GM12878 (cell line): ENCODE measurements around the gene CYP27A1. TPM values are rescaled to one million over a fixed set of nuclear protein-coding genes. Genes with fewer than 3 reads are reported as not detected.

ENCODE experiments used
- ATAC-seq: fragments of 200-7000 bp; cut with Tn5 transposase; 3 replicates; pipeline ENCODE4 v1.9.1; 2020; ENCODE audit warnings: mild to moderate bottlenecking, moderate library complexity
- BruUV-seq: library from RNA; stranded (reverse); fragments of 400-500 nt; replicated peaks from 2 replicates; lab custom pipeline; 2021; lab: Mats Ljungman, UMichigan
- CTCF ChIA-PET: fragments of 300-600 bp; sonication (Branson Sonifier 250); formaldehyde crosslinking; extraction: SDS; loops from one replicate; lab custom pipeline; 2021; ENCODE audit warnings: inconsistent platforms; lab: Yijun Ruan, JAX
- POLR2A ChIA-PET: fragments of 350-600 bp; formaldehyde crosslinking; extraction: SDS; loops from one replicate; lab custom pipeline; 2021; ENCODE audit warnings: inconsistent platforms; lab: Charles Lee
- RAD21 ChIA-PET: fragments of 300-600 bp; sonication (Branson Sonifier 250); formaldehyde crosslinking; loops from one replicate; lab custom pipeline; 2023; ENCODE audit warnings: antibody characterized with exemption; ENCODE audit not compliant: unreplicated experiment; lab: Charles Lee
- SMC1A ChIA-PET: fragments of 300-600 bp; sonication (Branson Sonifier 250); formaldehyde crosslinking; loops from one replicate; lab custom pipeline; 2023; ENCODE audit not compliant: unreplicated experiment, uncharacterized antibody; lab: Charles Lee
- DNase-seq: peaks from one replicate; pipeline ENCODE4 v3.0.0-alpha.2; 2011; ENCODE audit warnings: low read depth, low spot score
- FAIRE-seq: peaks from 3 replicates; lab custom pipeline; 2011; peaks lifted over from hg19 to GRCh38; lab: Jason Lieb, UNC
- H2AFZ ChIP-seq: 2 replicates; pipeline ENCODE4 v1.6.0; 2011; ENCODE audit warnings: low read depth, low read length, control low read depth; ENCODE audit not compliant: control insufficient read depth
- H3K27ac ChIP-seq: 2 replicates; pipeline ENCODE4 v1.5.1; 2011; ENCODE audit warnings: control low read depth; ENCODE audit not compliant: control insufficient read depth, insufficient read depth
- H3K27me3 ChIP-seq, 2 experiments: replicated peaks in 1 of 2; 2 replicates each; pipeline versions ENCODE4 v1.6.0 to v1.6.1; 2011; ENCODE audit warnings: low read length in 1 of 2; ENCODE audit not compliant: control insufficient read depth in 2 of 2, insufficient read depth in 2 of 2
- H3K36me3 ChIP-seq, 2 experiments: 2 replicates each; pipeline ENCODE4 v1.5.1; 2011; ENCODE audit warnings: low read length in 1 of 2; ENCODE audit not compliant: control insufficient read depth in 2 of 2, insufficient read depth in 2 of 2
- H3K4me1 ChIP-seq: 2 replicates; pipeline ENCODE4 v1.6.1; 2011; ENCODE audit warnings: mild to moderate bottlenecking, low read length, moderate library complexity, mixed read lengths; ENCODE audit not compliant: control insufficient read depth, insufficient read depth
- H3K4me2 ChIP-seq: 2 replicates; pipeline ENCODE4 v1.6.0; 2011; ENCODE audit warnings: control low read depth; ENCODE audit not compliant: control insufficient read depth, insufficient read depth
- H3K4me3 ChIP-seq: fragments of 200-600 bp; sonication (generic); 2 replicates; pipeline ENCODE4 v1.5.1; 2016
- H3K79me2 ChIP-seq: 2 replicates; pipeline ENCODE4 v1.6.0; 2011; ENCODE audit warnings: low read length; ENCODE audit not compliant: control insufficient read depth, insufficient read depth
- H3K9ac ChIP-seq: 2 replicates; pipeline ENCODE4 v1.8.0; 2011; ENCODE audit warnings: low read length, control low read depth, mixed read lengths; ENCODE audit not compliant: control insufficient read depth, insufficient read depth
- H3K9me3 ChIP-seq: replicated peaks from 3 replicates; pipeline ENCODE4 v1.5.1; 2011; ENCODE audit warnings: mild to moderate bottlenecking, low read length; ENCODE audit not compliant: control insufficient read depth, insufficient read depth
- H4K20me1 ChIP-seq: 2 replicates; pipeline ENCODE4 v1.6.0; 2011; ENCODE audit not compliant: control insufficient read depth, insufficient read depth
- ATF7 ChIP-seq: fragments of 450-650 bp; IDR thresholded peaks from 2 replicates; pipeline ENCODE4 v1.6.1; 2016; ENCODE audit warnings: low read depth, mild to moderate bottlenecking
- BRCA1 ChIP-seq: IDR thresholded peaks from 2 replicates; pipeline ENCODE4 v1.6.1; 2011; ENCODE audit warnings: low read depth, low read length, improper control_type of control experiment
- CREB1 ChIP-seq: IDR thresholded peaks from 2 replicates; pipeline ENCODE4 v1.6.1; 2012; ENCODE audit warnings: low read depth, mild to moderate bottlenecking, inconsistent platforms
- HDAC2 ChIP-seq: fragments of 200-600 bp; sonication (generic); IDR thresholded peaks from 2 replicates; pipeline ENCODE4 v1.6.1; 2017
- IRF4 ChIP-seq: IDR thresholded peaks from 2 replicates; pipeline ENCODE4 v1.6.1; 2011; ENCODE audit warnings: low read depth, low read length
- IRF5 ChIP-seq: fragments of 450-650 bp; IDR thresholded peaks from 2 replicates; pipeline ENCODE4 v1.6.1; 2017; ENCODE audit warnings: borderline replicate concordance
- LARP7 ChIP-seq: fragments of 450-650 bp; IDR thresholded peaks from 2 replicates; pipeline ENCODE4 v1.6.1; 2017; ENCODE audit warnings: mild to moderate bottlenecking
- MAX ChIP-seq: IDR thresholded peaks from 2 replicates; pipeline ENCODE4 v1.6.1; 2012; ENCODE audit warnings: low read depth, low read length, improper control_type of control experiment
- MTA3 ChIP-seq: IDR thresholded peaks from 2 replicates; pipeline ENCODE4 v1.6.1; 2012; ENCODE audit warnings: low read length, inconsistent platforms, borderline replicate concordance
- MYB ChIP-seq: fragments of 150-350 bp; IDR thresholded peaks from 2 replicates; pipeline ENCODE4 v1.6.1; 2014; ENCODE audit warnings: mild to moderate bottlenecking, low read depth, low read length, borderline replicate concordance
- MYC ChIP-seq: IDR thresholded peaks from 2 replicates; pipeline ENCODE4 v1.6.1; 2011; ENCODE audit warnings: mild to moderate bottlenecking, low read length, moderate library complexity, inconsistent platforms; ENCODE audit not compliant: insufficient read depth, insufficient replicate concordance, insufficient read length, severe bottlenecking
- PML ChIP-seq: IDR thresholded peaks from 2 replicates; pipeline ENCODE4 v1.6.1; 2012; ENCODE audit warnings: low read length, inconsistent platforms
- POLR2A ChIP-seq: IDR thresholded peaks from 2 replicates; pipeline ENCODE4 v1.6.1; 2011; ENCODE audit warnings: low read depth, mild to moderate bottlenecking, low read length
- POU2F2 ChIP-seq: IDR thresholded peaks from 3 replicates; pipeline ENCODE4 v1.6.1; 2011; ENCODE audit warnings: low read depth, mild to moderate bottlenecking, low read length, borderline replicate concordance
- RAD51 ChIP-seq: fragments of 450-650 bp; IDR thresholded peaks from 2 replicates; pipeline ENCODE4 v1.6.1; 2016; ENCODE audit warnings: moderate library complexity, mild to moderate bottlenecking, inconsistent platforms
- RELB ChIP-seq: fragments of 450-650 bp; IDR thresholded peaks from 2 replicates; pipeline ENCODE4 v1.6.1; 2017; ENCODE audit warnings: low read depth, mild to moderate bottlenecking, moderate library complexity
- SKIL ChIP-seq: fragments of 450-650 bp; IDR thresholded peaks from 2 replicates; pipeline ENCODE4 v1.6.1; 2017; ENCODE audit warnings: mild to moderate bottlenecking, low read depth, inconsistent platforms; ENCODE audit not compliant: poor library complexity, severe bottlenecking
- SPI1 ChIP-seq: IDR thresholded peaks from 2 replicates; pipeline ENCODE4 v1.6.1; 2011; ENCODE audit warnings: low read depth, mild to moderate bottlenecking, low read length, moderate library complexity, borderline replicate concordance; ENCODE audit not compliant: insufficient read depth
- SREBF2 ChIP-seq: IDR thresholded peaks from 2 replicates; pipeline ENCODE4 v1.6.1; 2012; ENCODE audit warnings: mild to moderate bottlenecking, low read length
- ZBED1 ChIP-seq: IDR thresholded peaks from 2 replicates; pipeline ENCODE4 v1.6.1; 2016; ENCODE audit warnings: borderline replicate concordance
- WGBS: methylation state at CpG from one replicate; pipeline ENCODE4 v1.1.6; 2016; ENCODE audit warnings: low lambda C conversion rate; ENCODE audit not compliant: insufficient replicate concordance, insufficient coverage; ENCODE audit errors: missing lambda C conversion rate; 5-methylcytosine and 5-hydroxymethylcytosine counted together
- in situ Hi-C: fragments of 300-500 bp; cut with MboI; formaldehyde crosslinking; loops from 9 replicates; pipeline ENCODE4 v1.14.3; 2018; ENCODE audit warnings: mixed read lengths
- intact Hi-C: fragments of 100-400 bp; cut with micrococcal nuclease; formaldehyde crosslinking; loops from one replicate; pipeline ENCODE4 v1.14.2; 2022; ENCODE audit not compliant: unreplicated experiment
- polyA plus RNA-seq, 11 experiments: library from polyadenylated mRNA; depleted of rRNA in 4 of 11; unstranded in 6 of 11; stranded (reverse) in 5 of 11; fragments of >200 nt; fragmentation: Nextera tagmentation in 4 of 11; fragmentation: Illumina TruSeq in 1 of 11; extraction: Ambion mirVana in 4 of 11; extraction: Trizol in 1 of 11; gene quantifications; 1 replicate in 1 of 11; 2 replicates in 10 of 11; pipeline versions ENCODE4 v1.2.1 to v1.2.3, GENCODE V29; 2011 to 2016; ENCODE audit warnings: inconsistent platforms in 2 of 11, missing spikeins in 2 of 11, low read depth in 1 of 11
- total RNA-seq, 4 experiments: library from RNA; depleted of rRNA in 3 of 4; stranded (reverse); fragments of >200 nt in 3 of 4; fragmentation: Illumina TruSeq in 1 of 4; extraction: Trizol in 1 of 4; gene quantifications; 2 replicates each; pipeline versions ENCODE4 v1.2.1 to v1.2.3, GENCODE V29; 2013 to 2021

Gene CYP27A1
- total and polyA plus RNA-seq, 10 of the 15 experiments (the other 5 are each of a cell fraction or from before 2014, with no cell fraction given): 0.11 to 0.72 (median 0.18) TPM; not detected in 2

GRCh38 chr2:218821605-218822211, 39.8 kb downstream of the CYP27A1 start (continued):
- no peak for TF ChIP-seq RELB

- ChIA-PET POLR2A (no interaction called here), CTCF (no interaction called here)
- H3K4me3 ChIP-seq: no peak overlapping the region
- H3K36me3 ChIP-seq: no peaks in the 10 kb centered on the region
- in situ Hi-C loops (no loop called here), intact Hi-C loops (no loop called here)
- no peak for DNase-seq
- no TSS peak for BruUV-seq
- no peaks in the 10 kb centered on the region for H3K4me1 ChIP-seq
- no peak overlapping the region for H3K9ac ChIP-seq
- H3K4me2 ChIP-seq: no peak overlapping the region
- no peaks in the 10 kb centered on the region for H4K20me1 ChIP-seq
- no peak overlapping the region for H3K27ac ChIP-seq
- H3K9me3 ChIP-seq: no peaks in the 10 kb centered on the region
- no peaks in the 10 kb centered on the region for H3K79me2 ChIP-seq
- no peak for ATAC-seq
- TF ChIP-seq MYC (no peak), PML (no peak), ZBED1 (no peak), SREBF2 (no peak), IRF4 (no peak), HDAC2 (no peak), BRCA1 (no peak), SKIL (no peak), POLR2A (no peak), LARP7 (no peak), MTA3 (no peak), ATF7 (no peak), MYB (no peak), SPI1 (no peak), CREB1 (no peak), RAD51 (no peak), MAX (no peak), POU2F2 (no peak), IRF5 (no peak)
- TF ChIP-seq, all 136 proteins: peak for 0
- SMC1A ChIA-PET: no interaction called here
- WGBS: 27% methylated on average over 7 of the region's 7 CpGs
- FAIRE-seq: no peak
- Histone ChIP-seq H2AFZ (no peak overlapping the region), H3K27me3 (no peaks in the 10 kb centered on the region; a peak in 1 of 4 replicates)
- RAD21 ChIA-PET: no interaction called here
Observed at GRCh38 chr2:218822622-218823021, 40.7 kb downstream of the CYP27A1 start.
